Measurements from ENCODE around the gene TIMP2. TPM values are rescaled to one million over a fixed set of nuclear protein-coding genes. Genes with fewer than 3 reads are reported as not detected.

Gene TIMP2
- total and polyA plus RNA-seq, 2 experiments from 2014 or later: 10.6 to 22.5 TPM

GRCh38 chr17:78870621-78871020, 54.6 kb downstream of the TIMP2 start (continued):
- no peak for TF ChIP-seq ZNF462 (CRISPR knock-in tag; IDR thresholded peaks at IDR 0.05)
- TF ChIP-seq ZNF114 (CRISPR knock-in tag; IDR thresholded peaks at IDR 0.05): no peak
- TF ChIP-seq ETS1 (IDR thresholded peaks at IDR 0.05): no peak
- no peak for TF ChIP-seq STAT1 (IDR thresholded peaks at IDR 0.05; ENCODE audit: unreplicated experiment)
- no peak for TF ChIP-seq NANOG (IDR thresholded peaks at IDR 0.05; ENCODE audit: borderline replicate concordance)

- Histone ChIP-seq H3F3A (replicated peaks; ENCODE audit: low read depth) (no peaks in the 10 kb centered on the region), H3K27me3 (ENCODE audit: insufficient read depth) (no peaks in the 10 kb centered on the region), H3K4me2 (no peak overlapping the region), H3K27ac (ENCODE audit: low read depth) (no peak overlapping the region), H2AFZ (no peak overlapping the region), H3K4me3 (no peak overlapping the region), H3K4me1 (ENCODE audit: insufficient read depth) (no peaks in the 10 kb centered on the region), H3K9me2 (ENCODE audit: insufficient read depth) (no peaks in the 10 kb centered on the region), H3K79me2 (replicated peaks; ENCODE audit: insufficient read depth) (no peaks in the 10 kb centered on the region), H4K20me1 (replicated peaks; ENCODE audit: insufficient read depth) (no peaks in the 10 kb centered on the region), H3K36me3 (ENCODE audit: insufficient read depth) (no peaks in the 10 kb centered on the region)
- Mint-ChIP-seq H3K4me1 (peaks cover 4% of the 10 kb centered on the region; the same call in 2 of the 3 replicates), H3K9me3 (no peaks in the 10 kb centered on the region), H3K36me3 (ENCODE audit: low read depth) (peaks cover 9% of the 10 kb centered on the region), H3K4me3 (no peak overlapping the region), H3K27ac (no peak overlapping the region), H3K27me3 (ENCODE audit: insufficient read depth, low read depth, poor library complexity) (peaks cover 8% of the 10 kb centered on the region)
- no peak for ATAC-seq
- no peak for DNase-seq (ENCODE audit: low spot score)
- TF ChIP-seq JUNB (IDR thresholded peaks at IDR 0.05; ENCODE audit: unreplicated experiment) (no peak), EZH2 (IDR thresholded peaks at IDR 0.05; ENCODE audit: low read depth, unreplicated experiment) (no peak), ETS1 (IDR thresholded peaks at IDR 0.05) (no peak), ZNF462 (CRISPR knock-in tag; IDR thresholded peaks at IDR 0.05) (no peak), EZH2phosphoT487 (IDR thresholded peaks at IDR 0.05; ENCODE audit: unreplicated experiment) (no peak)
Measured at GRCh38 chr17:78868391-78868790, 56.8 kb downstream of the TIMP2 start.

Measured in GM23338 (cell line).